ENCODE measurements around the gene BCL2L2. TPM values are rescaled to one million over a fixed set of nuclear protein-coding genes. Genes with fewer than 3 reads are reported as not detected.

The BCL2L2 gene
- total RNA-seq, 6 experiments from 2014 or later, result 8.8 to 15.8 (median 12.1) TPM

DNA sequence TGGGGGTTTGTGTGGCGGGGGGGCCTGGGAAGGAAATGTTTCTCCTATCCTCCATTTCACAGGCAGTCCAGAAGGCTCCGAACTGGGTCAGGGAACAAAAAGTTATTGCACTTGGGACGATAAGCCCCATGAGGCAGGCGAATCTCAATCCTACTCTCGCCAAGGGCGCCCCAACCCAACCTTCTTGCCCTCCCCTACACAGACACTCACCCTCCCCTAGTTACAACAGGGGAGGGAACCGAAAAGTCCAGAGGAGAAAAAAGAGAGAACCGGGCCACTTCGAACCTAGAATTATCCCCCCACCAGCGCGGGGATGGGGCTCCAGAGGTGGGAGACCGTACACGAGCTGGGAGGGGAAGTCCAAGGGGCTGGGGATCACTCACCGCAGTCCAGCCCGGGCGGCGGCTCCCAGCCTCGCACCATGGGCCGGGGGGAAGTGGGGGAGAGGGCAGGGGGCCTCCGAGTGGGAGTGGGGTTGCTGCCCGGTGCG, 21.1 kb upstream of the BCL2L2 start:
- Histone ChIP-seq H3K9me3 (no peaks in the 10 kb centered on the region), H3K27me3 (no peaks in the 10 kb centered on the region), H3K27ac (peak overlapping the region; percentile 93 to 95 (median 94)), H3K4me3 (peak overlapping the region; percentile 83 to 89 (median 83)), H3K4me1 (peaks cover 0 to 18% (median 3%) of the 10 kb centered on the region in 4 donors), H3K36me3 (no peaks in the 10 kb centered on the region)
- DNase-seq (peak in 1 of 3 donors; percentile 47), ATAC-seq (peak; percentile 27 to 41 (median 37))
- no peak for TF ChIP-seq CTCF (IDR thresholded peaks at IDR 0.05)
- TF ChIP-seq POLR2A (IDR thresholded peaks at IDR 0.05), result no peak
- intact Hi-C loops (cut with DNase I), result no loop called here
- 0% methylated on average over 2 of the region's 22 CpGs for WGBS (ENCODE audit: insufficient coverage, low coverage, low lambda C conversion rate, missing lambda C conversion rate)

DNA sequence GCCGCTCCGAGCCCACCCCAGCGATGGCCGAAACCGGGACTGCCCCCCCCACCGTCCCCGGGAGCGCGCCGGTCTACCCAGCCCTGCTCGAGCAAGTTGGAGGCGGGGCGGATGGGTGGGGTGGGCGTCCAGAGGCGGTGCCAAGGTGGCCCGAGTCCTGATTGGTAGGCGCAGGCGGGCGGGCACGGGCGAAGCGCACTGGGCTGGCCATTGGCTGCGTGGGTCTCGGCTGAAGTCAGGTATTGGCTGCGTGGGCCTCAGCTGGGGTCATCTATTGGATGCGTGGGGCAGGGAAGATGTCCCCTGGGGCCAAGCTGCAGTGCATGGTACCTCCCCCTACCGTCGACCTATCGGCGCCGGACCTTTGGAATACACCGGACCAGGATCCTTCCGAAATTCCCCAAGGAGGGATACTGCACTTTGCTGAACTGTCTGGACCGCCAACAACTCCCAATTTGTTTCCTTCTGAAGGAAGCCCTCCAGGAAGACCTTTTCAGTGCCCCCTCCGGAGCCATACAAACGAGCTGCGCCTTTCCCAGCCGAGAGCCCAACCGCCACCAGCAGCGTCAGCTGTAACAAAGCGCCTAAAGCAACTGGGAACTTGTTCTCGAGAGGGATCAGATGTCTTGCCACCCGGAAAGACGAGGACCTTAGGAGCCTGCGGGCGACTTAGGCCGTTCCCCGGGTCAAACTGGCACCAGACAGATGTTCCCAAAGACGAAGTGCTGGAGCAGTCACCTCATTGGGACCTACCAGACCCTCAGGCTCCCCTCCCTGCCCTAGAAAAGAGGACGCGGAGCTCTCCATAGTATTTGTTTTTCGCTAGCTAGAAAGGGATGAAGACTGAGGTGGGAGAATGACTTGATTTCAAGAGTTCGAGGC, 20.4 kb upstream of the BCL2L2 start, which contains the start of gene HOMEZ:
Gene HOMEZ (minus strand): TSS at position 113 of the 882 bp plus-strand sequence. CDS start 180 bp downstream, outside the sequence.
- WGBS (ENCODE audit: insufficient coverage, low coverage, low lambda C conversion rate, missing lambda C conversion rate), result under 1% methylated on average over 13 of the region's 53 CpGs
- intact Hi-C loops (cut with DNase I), result no loop called here
- peak in 3 of 4 donors; percentile 16 to 41 (median 31) for TF ChIP-seq CTCF (IDR thresholded peaks at IDR 0.05)
- peak; percentile 70 for TF ChIP-seq POLR2A (IDR thresholded peaks at IDR 0.05)
- Histone ChIP-seq H3K4me1 (peaks cover 0 to 18% (median 3%) of the 10 kb centered on the region in 4 donors), H3K4me3 (peak within 1 kb of the TSS; percentile 83 to 89 (median 83)), H3K27me3 (no peaks in the 10 kb centered on the region), H3K27ac (peak within 1 kb of the TSS; percentile 94 to 95 (median 94)), H3K36me3 (no peaks in the 10 kb centered on the region), H3K9me3 (no peaks in the 10 kb centered on the region)
- ATAC-seq (peak; percentile 98 to 99 (median 98)), DNase-seq (peak; percentile 99)

DNA sequence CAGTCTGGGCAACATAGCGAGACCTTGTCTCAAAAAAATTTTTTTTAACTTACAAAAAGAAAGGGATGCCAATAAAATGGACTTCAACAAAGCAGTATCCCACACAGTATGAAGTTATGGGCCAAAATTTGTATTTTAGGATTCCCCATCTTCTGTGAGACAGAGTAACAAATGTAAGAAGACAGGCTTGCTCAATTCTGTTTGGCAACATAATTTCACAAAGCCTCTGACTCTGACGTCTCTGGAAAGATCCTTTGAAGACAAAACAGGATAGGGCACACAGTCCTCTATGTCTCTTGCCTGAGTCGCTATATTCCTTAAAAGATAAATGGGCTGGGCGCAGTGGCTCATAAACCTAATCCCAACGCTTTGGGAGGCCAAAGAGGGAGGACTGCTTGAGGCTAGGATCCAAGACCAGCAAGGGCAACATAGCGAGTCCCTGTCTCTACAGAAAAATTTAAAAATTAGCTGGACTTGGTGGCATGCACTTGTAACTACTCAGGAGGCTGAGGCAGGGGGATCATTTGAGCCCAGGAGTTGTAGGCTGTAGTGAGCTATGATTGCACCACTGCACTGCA, 19.6 kb upstream of the BCL2L2 start:
- no peak for ATAC-seq
- H3K4me1 ChIP-seq, result peaks cover 0 to 18% (median 3%) of the 10 kb centered on the region in 4 donors
- peak overlapping the region; percentile 91 to 94 (median 94) for H3K27ac ChIP-seq

More for the DNA sequence above, 19.6 kb upstream of the BCL2L2 start:
- TF ChIP-seq CTCF (IDR thresholded peaks at IDR 0.05) (no peak), POLR2A (IDR thresholded peaks at IDR 0.05) (no peak)
- H3K9me3 ChIP-seq, result no peaks in the 10 kb centered on the region
- H3K27me3 ChIP-seq, result no peaks in the 10 kb centered on the region
- intact Hi-C loops (cut with DNase I), result no loop called here
- H3K36me3 ChIP-seq, result no peaks in the 10 kb centered on the region
- WGBS (ENCODE audit: insufficient coverage, low coverage, low lambda C conversion rate, missing lambda C conversion rate), result 60% methylated on average over 6 of the region's 6 CpGs
- no peak for DNase-seq
- peak overlapping the region; percentile 83 to 89 (median 83) for H3K4me3 ChIP-seq

Measured in right lobe of liver (tissue), 6 donors.